ENCODE results near the gene SNX13.

DNA sequence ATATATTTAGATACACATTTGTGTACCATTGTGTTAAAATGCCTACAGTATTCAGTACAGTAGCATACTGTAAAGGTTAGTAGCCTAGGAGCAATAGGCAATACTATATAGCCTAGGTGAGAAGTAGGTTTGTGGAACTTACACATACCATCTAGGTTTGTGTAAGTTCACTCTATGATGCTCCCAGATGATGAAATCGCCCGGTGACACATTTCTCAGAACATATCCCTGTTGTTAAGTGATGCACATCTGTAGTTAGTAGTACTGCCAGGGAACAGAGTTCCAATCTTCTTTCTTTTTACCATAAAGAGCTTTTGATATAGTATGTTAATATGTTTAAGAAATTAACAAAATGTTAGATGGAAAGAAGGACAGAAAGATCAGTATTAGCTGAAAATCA lies 138.2 kb downstream of the SNX13 start:
- TF ChIP-seq EZH2 (IDR thresholded peaks at IDR 0.05) (no peak), POLR2AphosphoS5 (IDR thresholded peaks at IDR 0.05; ENCODE audit: borderline replicate concordance, low read depth, low read length) (no peak)
